RPMI7951 (cell line): Measurements from ENCODE around the gene YOD1. TPM values are rescaled to one million over a fixed set of nuclear protein-coding genes. Genes with fewer than 3 reads are reported as not detected.

ENCODE experiments used
- DNase-seq: peaks from one replicate; pipeline ENCODE4 v3.0.0-alpha.2; 2012; ENCODE audit warnings: low read depth
- total RNA-seq: library from RNA; depleted of rRNA; stranded (reverse); fragments of >200 nt; shearing (Covaris generic); gene quantifications from 2 replicates; pipeline ENCODE4 v1.2.3, GENCODE V29; 2014; rRNA removed

Gene YOD1
- total RNA-seq, 1 experiment from 2014 or later: 7.8 TPM

DNA sequence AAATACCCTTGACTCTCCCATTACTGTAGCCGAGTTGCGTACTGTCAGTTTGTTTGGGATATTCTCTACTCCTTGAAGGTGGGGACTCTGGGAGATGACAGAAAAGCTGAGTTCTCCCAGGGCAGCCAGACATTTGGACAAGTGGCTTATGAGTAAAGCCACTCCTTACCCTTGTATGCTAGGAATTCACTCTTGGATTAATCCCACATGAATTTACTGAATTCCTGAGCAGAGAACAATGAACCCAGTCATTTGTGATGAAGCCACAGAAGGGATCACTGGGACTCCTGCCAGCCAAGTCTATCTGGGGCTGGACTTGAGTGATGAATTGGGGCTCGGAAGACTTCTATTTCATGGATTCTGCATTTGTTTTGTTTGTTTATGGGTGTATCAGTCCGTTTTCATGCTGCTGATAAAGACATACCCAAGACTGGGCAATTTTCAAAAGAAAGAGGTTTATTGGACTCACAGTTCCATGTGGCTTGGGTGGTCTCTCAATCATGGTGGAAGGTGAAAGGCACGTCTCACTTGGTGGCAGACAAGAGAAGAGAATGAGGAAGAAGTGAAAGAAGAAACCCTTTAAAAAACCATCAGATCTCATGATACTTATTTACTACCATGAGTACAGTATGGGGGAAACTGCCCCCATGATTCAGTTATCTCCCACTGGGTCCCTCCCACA lies 43.5 kb downstream of the YOD1 start:
- peak; percentile 95 for DNase-seq

DNA sequence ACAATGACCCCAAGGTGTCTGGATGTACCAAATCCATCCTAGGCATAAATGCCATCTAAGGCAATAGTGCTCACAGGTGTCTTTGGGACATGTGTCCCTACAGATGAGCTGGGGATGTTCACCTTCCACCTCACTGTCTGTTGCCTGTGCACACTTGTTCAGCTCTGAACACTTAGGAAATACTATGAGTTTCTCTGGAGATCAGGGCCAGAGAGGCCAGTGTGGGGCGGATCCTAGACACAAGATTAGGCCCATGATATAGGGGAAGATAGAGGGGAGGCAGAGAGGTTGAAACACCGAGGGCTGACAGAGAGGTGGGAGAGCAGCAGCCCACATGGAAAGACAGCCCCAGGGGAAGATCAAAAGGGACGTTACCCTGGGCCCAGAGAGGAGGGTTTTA lies 44.1 kb downstream of the YOD1 start:
- no peak for DNase-seq

DNA sequence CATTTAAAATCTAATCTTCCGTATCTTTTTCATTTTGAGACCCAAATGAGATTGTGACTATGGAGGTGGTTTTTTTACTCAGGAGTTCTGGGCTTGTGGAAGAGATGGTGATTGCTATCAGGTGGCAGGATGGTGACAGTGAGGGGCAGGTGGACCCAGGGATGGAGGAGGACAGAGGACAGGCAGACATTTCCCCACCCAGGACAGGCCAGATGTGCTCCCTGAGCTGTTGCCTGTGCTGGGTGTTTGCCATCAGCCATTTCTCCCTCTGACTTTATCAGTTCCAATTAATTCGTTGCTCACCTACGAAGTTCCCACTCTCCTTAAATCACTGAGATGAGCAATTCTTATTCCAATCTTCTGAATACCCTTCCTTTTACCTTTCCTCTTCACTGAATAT lies 44.9 kb downstream of the YOD1 start:
- no peak for DNase-seq

DNA sequence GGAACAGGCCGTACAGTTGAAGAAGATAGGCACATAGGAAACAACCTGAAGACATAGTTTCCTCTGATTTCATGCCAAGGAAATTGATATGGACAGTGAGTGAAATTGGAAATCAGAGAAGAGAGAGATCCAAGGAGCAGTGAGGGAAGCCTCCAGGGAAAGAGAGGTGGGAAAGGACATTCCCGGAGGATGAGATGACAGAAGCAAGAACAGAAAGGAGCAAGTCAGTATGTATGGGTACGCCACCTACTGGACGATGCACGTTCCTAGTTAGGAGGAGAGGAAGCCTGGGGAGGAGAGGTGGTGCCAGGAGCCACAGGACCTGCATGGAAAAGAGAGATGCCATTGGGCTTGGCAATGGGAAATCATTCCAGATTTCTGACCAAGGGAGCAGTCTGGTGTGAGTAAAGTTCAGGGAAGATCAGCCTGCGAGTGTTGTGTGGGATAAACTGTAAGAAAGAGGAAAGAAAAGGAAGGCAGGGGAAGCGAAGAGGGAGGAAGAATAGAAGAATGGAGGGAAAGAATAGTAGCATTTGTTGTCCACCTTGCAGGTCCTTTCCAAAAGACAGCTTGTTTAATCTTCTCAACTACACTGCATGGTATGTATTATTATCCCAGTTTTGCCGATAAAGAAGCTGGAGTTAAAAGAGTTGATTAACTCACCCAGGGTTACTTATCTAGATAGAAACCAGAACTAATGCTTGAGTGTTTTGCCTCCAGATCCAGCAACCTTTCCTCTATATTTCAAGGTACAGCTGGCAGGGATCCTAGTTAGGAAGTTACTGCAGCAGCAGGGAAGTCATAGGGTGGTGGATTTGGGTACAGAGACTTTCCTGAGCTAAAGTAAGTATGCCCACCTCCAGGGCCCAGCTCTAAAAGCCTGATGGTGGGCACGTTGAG lies 45.8 kb downstream of the YOD1 start:
- DNase-seq: peak; percentile 73

DNA sequence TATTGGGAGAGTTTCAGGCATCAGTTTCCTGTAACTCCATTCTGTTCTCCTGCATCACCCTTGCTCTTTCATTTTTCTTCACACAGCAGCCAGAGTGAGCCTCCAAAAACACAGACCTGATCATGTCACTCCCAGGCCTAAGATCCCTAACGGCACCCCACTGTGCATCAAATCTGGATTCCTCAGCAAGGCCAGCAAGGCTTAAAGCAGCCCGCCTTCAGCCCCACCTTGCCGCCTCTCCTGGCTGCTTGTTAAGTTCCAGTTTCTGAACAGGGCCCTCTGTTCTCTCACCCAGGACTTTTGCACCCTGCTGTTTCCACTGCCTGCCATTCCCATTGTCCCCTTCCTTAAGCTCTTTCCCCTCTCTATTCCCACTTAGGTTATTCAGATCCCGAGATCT lies 47.8 kb downstream of the YOD1 start:
- DNase-seq: no peak

DNA sequence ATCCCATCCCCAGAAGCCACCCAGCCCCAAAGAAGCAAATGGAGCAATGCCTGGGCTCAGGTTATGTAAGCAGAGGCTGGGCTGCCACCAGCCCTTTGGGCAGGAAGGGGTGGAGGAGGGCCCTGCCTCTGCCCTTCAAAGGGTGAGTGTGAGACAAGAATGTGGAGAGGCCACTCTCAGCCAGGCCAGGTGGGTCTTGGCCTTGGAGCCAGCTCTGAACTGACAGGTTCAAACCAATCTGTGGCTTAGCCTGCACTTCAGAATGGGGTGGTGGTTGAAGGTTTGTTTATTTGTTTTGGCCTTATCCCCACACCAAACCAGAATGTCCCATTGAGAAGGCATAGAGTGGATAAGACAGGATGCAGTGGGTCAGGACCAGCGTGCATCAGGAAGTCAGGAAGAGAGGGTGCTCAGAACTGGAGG lies 48.3 kb downstream of the YOD1 start:
- DNase-seq: peak; percentile 46

DNA sequence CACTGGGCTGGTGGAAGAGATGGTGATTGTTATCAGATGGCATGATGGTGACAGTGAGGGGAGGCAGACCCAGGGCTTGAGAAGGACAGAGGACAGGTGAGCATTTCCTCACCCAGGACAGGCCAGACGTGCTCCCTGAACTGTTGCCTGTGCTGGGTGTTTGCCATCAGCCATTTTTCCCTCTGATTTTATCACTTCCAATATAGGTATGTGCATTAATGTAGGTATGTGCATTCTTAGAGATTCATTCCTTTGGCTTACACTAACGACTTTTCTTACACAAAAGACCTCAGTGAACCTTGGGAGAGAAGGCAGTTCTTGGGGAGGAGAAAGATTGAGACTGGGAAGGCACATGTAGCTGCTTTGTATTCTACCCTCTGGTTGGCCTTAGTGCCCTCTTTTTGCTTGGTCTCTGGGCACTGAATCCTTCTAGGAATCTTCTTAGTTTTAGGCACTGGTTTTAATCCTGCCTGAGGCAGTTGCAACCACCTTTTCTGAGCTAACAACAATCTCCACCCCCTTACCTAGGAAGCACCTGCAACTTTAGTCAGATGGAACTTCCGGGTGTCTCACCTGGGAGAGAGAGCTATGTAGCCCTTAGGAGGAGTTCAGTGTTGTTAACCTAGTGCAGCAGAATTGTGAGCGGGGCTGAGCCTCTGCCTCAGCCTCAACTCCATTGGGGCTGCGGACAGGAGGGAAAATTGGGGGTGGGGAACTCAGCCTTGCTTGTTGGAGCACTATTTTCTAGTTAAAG lies 49.3 kb downstream of the YOD1 start:
- no peak for DNase-seq

DNA sequence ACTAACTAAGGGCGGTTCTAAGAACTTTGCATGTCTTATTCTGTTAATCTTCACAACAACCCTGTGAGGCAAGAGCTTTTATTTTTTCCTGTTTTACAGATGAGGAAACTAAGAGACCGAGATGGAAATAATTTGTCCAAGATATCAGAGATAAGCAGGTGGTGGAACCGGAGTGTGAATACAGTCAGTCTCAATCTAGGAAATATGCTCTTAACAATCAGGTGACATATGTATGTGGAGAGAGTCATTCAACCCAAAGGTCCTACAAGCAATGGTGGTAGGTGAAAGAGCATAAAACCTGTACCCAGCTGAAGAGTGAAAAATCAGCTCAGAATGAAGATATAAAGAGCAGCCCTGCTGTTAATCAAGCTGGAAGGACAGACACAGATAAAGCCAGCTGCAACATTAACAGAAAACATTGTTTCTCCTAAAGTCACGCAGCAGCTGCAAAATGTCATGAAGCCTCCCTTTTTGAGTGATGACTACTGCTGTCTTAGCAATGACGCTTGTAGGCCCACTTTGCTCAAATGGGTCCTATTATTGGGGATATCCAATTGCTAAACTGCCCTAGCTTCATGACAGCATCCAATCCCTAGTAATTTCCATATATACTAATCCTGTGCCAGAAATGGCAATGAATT lies 50.2 kb downstream of the YOD1 start:
- no peak for DNase-seq

DNA sequence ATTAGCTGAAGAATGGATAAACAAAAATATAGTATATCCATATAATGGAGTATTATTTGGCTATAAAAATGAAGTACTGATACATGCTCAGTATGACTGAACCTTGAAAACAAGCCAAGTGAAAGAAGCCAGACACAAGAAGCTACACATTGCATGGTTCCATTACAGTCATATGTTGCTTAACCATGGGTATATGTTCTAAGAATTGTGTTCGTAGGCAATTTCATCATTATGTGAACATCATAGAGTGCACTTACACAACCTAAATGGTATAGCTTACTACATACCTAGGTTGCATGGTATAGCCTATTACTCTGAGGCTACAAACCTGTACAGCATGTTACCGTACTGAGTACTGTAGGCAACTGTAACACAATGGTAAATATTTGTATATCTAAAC lies 52.2 kb downstream of the YOD1 start:
- no peak for DNase-seq

Other genes starting within 250 kb of the YOD1 start
- gene IL20, start 185.6 kb downstream of the YOD1 start, total RNA-seq: not detected in 2 replicates
- gene IL24, start 153.8 kb downstream of the YOD1 start, total RNA-seq: 2.1 and 2.6 TPM in 2 replicates
- gene FCMR, start 129.3 kb downstream of the YOD1 start, total RNA-seq: 0.68 and 1.7 TPM in 2 replicates
- gene PIGR, start 104.7 kb downstream of the YOD1 start, total RNA-seq: not detected in 2 replicates
- gene FCAMR, start 80.7 kb downstream of the YOD1 start, total RNA-seq: not detected in 2 replicates
- gene C1orf116, start 18.5 kb downstream of the YOD1 start, total RNA-seq: 0.10 and 0.12 TPM in 2 replicates
- gene PFKFB2, start 2.1 kb upstream of the YOD1 start, total RNA-seq: 2.8 and 3.2 TPM in 2 replicates
- gene C4BPB, start 37.7 kb upstream of the YOD1 start, total RNA-seq: not detected in 2 replicates
- gene C4BPA, start 53.0 kb upstream of the YOD1 start, total RNA-seq: not detected in 2 replicates